Keratinocyte (primary cell): ENCODE results near the gene FHIT. TPM values are rescaled to one million over a fixed set of nuclear protein-coding genes. Genes with fewer than 3 reads are reported as not detected.

ENCODE experiments used
- DNase-seq: peaks from one replicate; pipeline ENCODE4 v3.0.0-alpha.2; 2011; ENCODE audit warnings: low read depth, missing footprints, low spot score
- FAIRE-seq: peaks from 2 replicates; lab custom pipeline; 2011; peaks lifted over from hg19 to GRCh38; lab: Jason Lieb, UNC
- H2AFZ ChIP-seq: 2 replicates; pipeline ENCODE4 v1.6.0; 2012; ENCODE audit warnings: low read length, control low read depth, inconsistent platforms; ENCODE audit not compliant: control insufficient read depth
- H3K27ac ChIP-seq: 2 replicates; pipeline ENCODE4 v1.5.1; 2011; ENCODE audit warnings: low read length; ENCODE audit not compliant: control insufficient read depth, insufficient read depth
- H3K27me3 ChIP-seq: 3 replicates; pipeline ENCODE4 v1.6.0; 2011; ENCODE audit warnings: low read length; ENCODE audit not compliant: control insufficient read depth, insufficient read depth; ENCODE audit errors: extremely low read depth
- H3K36me3 ChIP-seq, 2 experiments: 2 replicates in 1 of 2; 3 replicates in 1 of 2; pipeline ENCODE4 v1.5.1; 2011; ENCODE audit warnings: low read length in 2 of 2, mild to moderate bottlenecking in 1 of 2; ENCODE audit not compliant: control insufficient read depth in 2 of 2, insufficient read depth in 2 of 2; ENCODE audit errors: extremely low read depth in 1 of 2
- H3K4me1 ChIP-seq: 3 replicates; pipeline ENCODE4 v1.5.1; 2011; ENCODE audit warnings: low read length; ENCODE audit not compliant: control insufficient read depth, insufficient read depth; ENCODE audit errors: extremely low read depth
- H3K4me2 ChIP-seq: 3 replicates; pipeline ENCODE4 v1.6.0; 2011; ENCODE audit warnings: low read depth, low read length; ENCODE audit not compliant: control insufficient read depth, insufficient read depth; ENCODE audit errors: extremely low read depth
- H3K4me3 ChIP-seq, 3 experiments: fragments of 200-600 bp in 1 of 3; sonication (generic) in 1 of 3; 2 replicates in 2 of 3; 3 replicates in 1 of 3; pipeline ENCODE4 v1.5.1; 2011 to 2016; ENCODE audit warnings: low read length in 3 of 3, mild to moderate bottlenecking in 3 of 3, control low read depth in 2 of 3, inconsistent platforms in 1 of 3, low read depth in 1 of 3, mixed read lengths in 1 of 3, mixed run types in 1 of 3, moderate library complexity in 1 of 3; ENCODE audit not compliant: control insufficient read depth in 2 of 3, insufficient read depth in 2 of 3; ENCODE audit errors: extremely low read depth in 1 of 3
- H3K79me2 ChIP-seq: 2 replicates; pipeline ENCODE4 v1.6.0; 2012; ENCODE audit warnings: low read length; ENCODE audit not compliant: control insufficient read depth, insufficient read depth
- H3K9ac ChIP-seq: 3 replicates; pipeline ENCODE4 v1.6.0; 2011; ENCODE audit warnings: low read length; ENCODE audit not compliant: control insufficient read depth, insufficient read depth; ENCODE audit errors: extremely low read depth
- H3K9me1 ChIP-seq: 3 replicates; pipeline ENCODE4 v1.6.0; 2011; ENCODE audit warnings: low read length; ENCODE audit not compliant: control insufficient read depth, insufficient read depth; ENCODE audit errors: extremely low read depth
- H3K9me3 ChIP-seq: 2 replicates; pipeline ENCODE4 v1.5.1; 2012; ENCODE audit warnings: low read depth, low read length; ENCODE audit not compliant: control insufficient read depth
- H4K20me1 ChIP-seq: 3 replicates; pipeline ENCODE4 v1.6.0; 2011; ENCODE audit warnings: low read length; ENCODE audit not compliant: control insufficient read depth, insufficient read depth; ENCODE audit errors: extremely low read depth
- EZH2 ChIP-seq: IDR thresholded peaks from one replicate; pipeline ENCODE4 v1.6.1; 2012; ENCODE audit warnings: inconsistent platforms, mild to moderate bottlenecking, low read length, moderate library complexity
- dilution Hi-C: fragments of 300-500 bp; cut with MboI; formaldehyde crosslinking; loops from one replicate; pipeline ENCODE4 v1.7.0; 2020; ENCODE audit warnings: low sequenced_read_pairs; ENCODE audit not compliant: extremely low pct_ligation_motif_present
- polyA plus RNA-seq, 5 experiments: library from polyadenylated mRNA; depleted of rRNA in 3 of 5; stranded (reverse) in 3 of 5; stranded (forward) in 1 of 5; unstranded in 1 of 5; fragments of >200 nt; gene quantifications; 1 replicate in 1 of 5; 2 replicates in 3 of 5; 3 replicates in 1 of 5; pipeline versions ENCODE4 v1.2.1 to v1.2.3, GENCODE V29; 2011 to 2012; ENCODE audit warnings: missing spikeins in 2 of 5, low read depth in 1 of 5, low replicate concordance in 1 of 5
- TF ChIP-seq, protein P1 (sequence below), 3 experiments: IDR thresholded peaks in 1 of 3; conservative IDR thresholded peaks in 1 of 3; optimal IDR thresholded peaks in 1 of 3; 2 replicates in 2 of 3; 3 replicates in 1 of 3; pipeline versions ENCODE3 to v1.5.1; 2011; ENCODE audit warnings: low read length in 3 of 3, mild to moderate bottlenecking in 3 of 3, moderate library complexity in 2 of 3, control low read depth in 1 of 3, inconsistent platforms in 1 of 3; ENCODE audit not compliant: insufficient read depth in 2 of 3; ENCODE audit errors: extremely low read depth in 1 of 3

The FHIT gene
- polyA plus RNA-seq, 1 donor (not counting 4 experiments of a cell fraction or from before 2014, with no cell fraction given): 2.2 TPM

DNA sequence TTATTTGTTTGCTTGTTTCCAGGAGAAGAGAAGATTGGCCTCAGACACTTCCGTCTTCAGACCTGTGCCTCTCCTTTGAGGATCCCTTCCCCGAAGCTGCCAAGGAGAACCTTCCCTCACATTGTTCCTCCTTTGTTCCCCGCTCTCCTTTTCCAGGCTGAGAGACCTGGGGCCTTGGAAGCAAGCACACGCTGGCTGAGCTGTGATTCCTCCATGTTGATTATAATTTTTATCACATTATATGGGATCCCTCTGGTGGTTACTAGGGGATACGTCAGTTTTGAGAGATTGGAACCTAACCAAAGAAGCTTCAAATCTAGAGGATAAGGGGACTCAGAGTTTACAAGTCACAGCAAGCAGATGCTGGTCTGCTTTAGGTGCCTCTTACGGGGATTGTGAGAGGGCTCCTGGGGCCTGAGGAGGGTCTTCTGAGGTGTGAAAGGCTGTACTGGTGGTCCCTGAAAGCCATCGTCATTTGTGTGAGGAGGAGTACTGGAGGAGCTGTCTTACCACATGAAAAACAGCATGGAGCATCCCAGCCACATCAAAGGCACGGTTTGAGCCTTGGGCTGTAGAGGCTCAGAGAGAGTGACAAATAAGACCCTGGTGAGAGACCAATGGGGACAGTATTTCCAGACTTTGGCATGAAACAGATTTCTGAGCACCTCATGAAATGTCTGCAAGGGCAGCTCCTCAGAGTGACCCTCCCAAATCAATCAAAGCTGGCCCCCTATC, 1441.4 kb downstream of the FHIT start:
- H3K4me3 ChIP-seq: no peak overlapping the region
- dilution Hi-C loops: loop anchor here (5.0 kb wide), 1 partner anchor 42 kb away; no protein-coding TSS in a partner anchor
- H3K9me1 ChIP-seq: no peaks in the 10 kb centered on the region
- no peak overlapping the region for H3K27ac ChIP-seq
- FAIRE-seq (no peak), DNase-seq (no peak)
- no peaks in the 10 kb centered on the region for H3K9me3 ChIP-seq
- TF ChIP-seq, protein P1, sequence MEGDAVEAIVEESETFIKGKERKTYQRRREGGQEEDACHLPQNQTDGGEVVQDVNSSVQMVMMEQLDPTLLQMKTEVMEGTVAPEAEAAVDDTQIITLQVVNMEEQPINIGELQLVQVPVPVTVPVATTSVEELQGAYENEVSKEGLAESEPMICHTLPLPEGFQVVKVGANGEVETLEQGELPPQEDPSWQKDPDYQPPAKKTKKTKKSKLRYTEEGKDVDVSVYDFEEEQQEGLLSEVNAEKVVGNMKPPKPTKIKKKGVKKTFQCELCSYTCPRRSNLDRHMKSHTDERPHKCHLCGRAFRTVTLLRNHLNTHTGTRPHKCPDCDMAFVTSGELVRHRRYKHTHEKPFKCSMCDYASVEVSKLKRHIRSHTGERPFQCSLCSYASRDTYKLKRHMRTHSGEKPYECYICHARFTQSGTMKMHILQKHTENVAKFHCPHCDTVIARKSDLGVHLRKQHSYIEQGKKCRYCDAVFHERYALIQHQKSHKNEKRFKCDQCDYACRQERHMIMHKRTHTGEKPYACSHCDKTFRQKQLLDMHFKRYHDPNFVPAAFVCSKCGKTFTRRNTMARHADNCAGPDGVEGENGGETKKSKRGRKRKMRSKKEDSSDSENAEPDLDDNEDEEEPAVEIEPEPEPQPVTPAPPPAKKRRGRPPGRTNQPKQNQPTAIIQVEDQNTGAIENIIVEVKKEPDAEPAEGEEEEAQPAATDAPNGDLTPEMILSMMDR (optimal IDR thresholded peaks at IDR 0.05 in 1 of 3, IDR thresholded peaks at IDR 0.05 in 1 of 3, conservative IDR thresholded peaks at IDR 0.05 in 1 of 3; ENCODE audit: extremely low read depth in 1 of 3, insufficient read depth in 2 of 3, low read length in 3 of 3): peak; percentile 32 to 55 (median 35)
- no peak for TF ChIP-seq EZH2
- H4K20me1 ChIP-seq: no peaks in the 10 kb centered on the region
- H3K9ac ChIP-seq: no peak overlapping the region
- no peaks in the 10 kb centered on the region for H3K79me2 ChIP-seq
- H3K36me3 ChIP-seq: no peaks in the 10 kb centered on the region
- H2AFZ ChIP-seq: peak overlapping the region; percentile 95
- H3K4me1 ChIP-seq: no peaks in the 10 kb centered on the region
- no peaks in the 10 kb centered on the region for H3K27me3 ChIP-seq
- no peak overlapping the region for H3K4me2 ChIP-seq

DNA sequence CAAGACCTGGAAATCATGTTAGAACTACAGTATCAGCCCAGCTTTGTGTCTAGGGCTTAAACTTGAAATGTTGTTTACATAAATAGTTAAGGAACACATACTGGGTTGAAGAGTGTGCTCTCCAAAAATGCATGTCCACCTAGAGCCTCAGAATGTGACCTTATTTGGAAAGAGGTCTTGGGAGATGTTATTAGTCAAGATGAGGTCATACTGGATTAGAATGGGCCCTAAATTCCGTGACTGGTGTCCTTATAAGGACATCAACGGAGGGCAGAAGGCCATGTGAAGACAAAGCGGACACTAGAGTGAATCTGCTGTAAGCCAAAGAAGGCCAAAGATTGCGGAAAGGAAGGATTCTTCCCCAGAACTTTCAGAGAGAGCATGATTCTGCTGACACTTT, 1442.2 kb downstream of the FHIT start:
- Histone ChIP-seq H3K27me3 (no peaks in the 10 kb centered on the region), H3K4me2 (no peak overlapping the region), H3K36me3 (no peaks in the 10 kb centered on the region), H2AFZ (peak overlapping the region; percentile 95), H3K9me1 (no peaks in the 10 kb centered on the region), H3K27ac (no peak overlapping the region), H3K4me3 (no peak overlapping the region), H3K79me2 (no peaks in the 10 kb centered on the region), H3K9ac (no peak overlapping the region), H4K20me1 (no peaks in the 10 kb centered on the region), H3K4me1 (no peaks in the 10 kb centered on the region), H3K9me3 (no peaks in the 10 kb centered on the region)
- DNase-seq (no peak), FAIRE-seq (no peak)
- dilution Hi-C loops: no loop called here
- no peak for TF ChIP-seq EZH2
- TF ChIP-seq, protein P1 (optimal IDR thresholded peaks at IDR 0.05 in 1 of 3, IDR thresholded peaks at IDR 0.05 in 1 of 3, conservative IDR thresholded peaks at IDR 0.05 in 1 of 3; ENCODE audit: extremely low read depth in 1 of 3, insufficient read depth in 2 of 3, low read length in 3 of 3): no peak
